ENCODE results near the gene TBC1D22A.

Gene TBC1D22A

DNA sequence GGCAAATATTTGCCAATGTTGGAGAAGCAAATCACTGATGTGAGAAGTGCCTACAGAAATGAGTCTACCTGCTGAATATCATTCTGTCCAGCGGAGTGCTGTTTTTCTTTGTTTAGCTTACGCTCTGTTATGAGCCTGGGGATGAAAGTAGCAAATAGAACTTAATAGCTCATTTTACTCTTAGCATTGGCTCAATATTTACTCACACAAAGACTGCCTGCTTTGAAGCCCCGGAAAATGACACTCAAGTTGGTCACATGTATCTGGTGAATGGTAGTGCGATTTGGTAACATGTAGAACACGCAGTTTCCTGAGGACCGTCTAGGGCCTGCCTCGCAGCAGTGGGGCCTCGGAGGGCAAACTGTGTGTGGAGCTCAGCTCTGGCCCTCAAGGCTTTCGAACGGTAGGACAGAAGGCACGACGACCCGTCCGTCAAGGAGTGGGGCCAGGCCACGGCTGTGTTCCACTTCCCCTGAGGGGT, 38.9 kb downstream of the TBC1D22A start:
- Histone ChIP-seq H3K79me2 (ENCODE audit: low read length) (peaks cover 81% of the 10 kb centered on the region), H4K20me1 (ENCODE audit: insufficient read depth, low read length) (peaks cover 91% of the 10 kb centered on the region), H3K9ac (ENCODE audit: low read length) (no peak overlapping the region), H3K4me2 (ENCODE audit: low read length) (no peak overlapping the region), H3K27me3 (ENCODE audit: low read depth, low read length) (no peaks in the 10 kb centered on the region), H3K4me3 (ENCODE audit: low read length) (no peak overlapping the region), H3K36me3 (replicated peaks; ENCODE audit: low read depth, low read length) (peaks cover 77% of the 10 kb centered on the region), H3K4me1 (ENCODE audit: low read length) (peaks cover 34% of the 10 kb centered on the region), H2AFZ (ENCODE audit: low read depth, low read length) (no peak overlapping the region), H3K9me3 (ENCODE audit: insufficient read depth, low read length) (no peaks in the 10 kb centered on the region), H3K27ac (ENCODE audit: low read length) (no peak overlapping the region)
- TF ChIP-seq EZH2phosphoT487 (IDR thresholded peaks at IDR 0.05; ENCODE audit: low read depth): no peak
- TF ChIP-seq, protein P1, sequence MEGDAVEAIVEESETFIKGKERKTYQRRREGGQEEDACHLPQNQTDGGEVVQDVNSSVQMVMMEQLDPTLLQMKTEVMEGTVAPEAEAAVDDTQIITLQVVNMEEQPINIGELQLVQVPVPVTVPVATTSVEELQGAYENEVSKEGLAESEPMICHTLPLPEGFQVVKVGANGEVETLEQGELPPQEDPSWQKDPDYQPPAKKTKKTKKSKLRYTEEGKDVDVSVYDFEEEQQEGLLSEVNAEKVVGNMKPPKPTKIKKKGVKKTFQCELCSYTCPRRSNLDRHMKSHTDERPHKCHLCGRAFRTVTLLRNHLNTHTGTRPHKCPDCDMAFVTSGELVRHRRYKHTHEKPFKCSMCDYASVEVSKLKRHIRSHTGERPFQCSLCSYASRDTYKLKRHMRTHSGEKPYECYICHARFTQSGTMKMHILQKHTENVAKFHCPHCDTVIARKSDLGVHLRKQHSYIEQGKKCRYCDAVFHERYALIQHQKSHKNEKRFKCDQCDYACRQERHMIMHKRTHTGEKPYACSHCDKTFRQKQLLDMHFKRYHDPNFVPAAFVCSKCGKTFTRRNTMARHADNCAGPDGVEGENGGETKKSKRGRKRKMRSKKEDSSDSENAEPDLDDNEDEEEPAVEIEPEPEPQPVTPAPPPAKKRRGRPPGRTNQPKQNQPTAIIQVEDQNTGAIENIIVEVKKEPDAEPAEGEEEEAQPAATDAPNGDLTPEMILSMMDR (IDR thresholded peaks at IDR 0.05; ENCODE audit: low read depth, low read length): no peak

DNA sequence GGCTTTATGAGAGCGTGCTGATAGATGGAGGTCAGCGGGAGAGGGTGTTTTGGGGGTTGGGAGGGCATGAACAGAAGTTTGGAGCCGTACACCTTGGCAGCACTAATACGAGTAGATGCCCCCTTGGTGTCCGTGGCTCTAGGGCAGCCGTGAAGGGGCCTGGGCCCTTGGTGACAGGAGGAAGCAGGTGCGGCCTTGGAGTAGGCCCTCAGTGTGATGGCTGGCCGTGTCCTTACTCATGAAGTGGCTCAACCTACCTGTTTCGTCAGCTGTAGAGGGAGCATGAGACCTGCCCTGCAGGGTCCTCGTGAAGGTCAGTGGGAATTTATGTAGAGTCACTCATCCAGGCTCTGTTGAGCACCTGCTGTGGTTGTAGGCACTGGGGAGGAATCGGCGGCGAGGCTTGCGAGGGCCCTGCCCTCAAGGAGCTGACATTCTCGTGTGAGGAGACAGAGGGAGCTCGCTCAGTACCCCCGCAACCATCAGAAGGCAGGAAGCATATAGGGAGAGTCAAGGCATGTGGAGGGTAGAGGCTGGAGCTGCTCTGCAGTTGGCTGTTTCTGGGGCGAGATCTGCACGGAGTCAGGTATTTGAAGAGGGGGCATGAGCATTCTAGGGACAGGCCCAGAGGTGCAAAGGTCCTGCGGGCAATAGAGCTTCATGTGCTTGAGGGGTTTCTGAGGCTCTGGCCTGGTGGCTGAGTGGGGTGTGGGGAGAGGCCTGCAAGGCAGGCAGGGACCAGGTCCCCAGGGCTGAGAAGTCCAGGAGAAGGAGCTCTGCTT, 39.6 kb downstream of the TBC1D22A start:
- no peak overlapping the region for H3K9ac ChIP-seq (ENCODE audit: low read length)
- TF ChIP-seq, protein P1 (IDR thresholded peaks at IDR 0.05; ENCODE audit: low read depth, low read length): no peak
- TF ChIP-seq EZH2phosphoT487 (IDR thresholded peaks at IDR 0.05; ENCODE audit: low read depth): no peak
- H3K79me2 ChIP-seq (ENCODE audit: low read length): peaks cover 84% of the 10 kb centered on the region
- no peaks in the 10 kb centered on the region for H3K27me3 ChIP-seq (ENCODE audit: low read depth, low read length)
- peaks cover 29% of the 10 kb centered on the region for H3K4me1 ChIP-seq (ENCODE audit: low read length)
- peaks cover 81% of the 10 kb centered on the region for H3K36me3 ChIP-seq (replicated peaks; ENCODE audit: low read depth, low read length)
- H4K20me1 ChIP-seq (ENCODE audit: insufficient read depth, low read length): peaks cover 92% of the 10 kb centered on the region
- H3K4me2 ChIP-seq (ENCODE audit: low read length): no peak overlapping the region
- no peak overlapping the region for H3K4me3 ChIP-seq (ENCODE audit: low read length)
- no peak overlapping the region for H3K27ac ChIP-seq (ENCODE audit: low read length)
- H2AFZ ChIP-seq (ENCODE audit: low read depth, low read length): no peak overlapping the region
- H3K9me3 ChIP-seq (ENCODE audit: insufficient read depth, low read length): no peaks in the 10 kb centered on the region

DNA sequence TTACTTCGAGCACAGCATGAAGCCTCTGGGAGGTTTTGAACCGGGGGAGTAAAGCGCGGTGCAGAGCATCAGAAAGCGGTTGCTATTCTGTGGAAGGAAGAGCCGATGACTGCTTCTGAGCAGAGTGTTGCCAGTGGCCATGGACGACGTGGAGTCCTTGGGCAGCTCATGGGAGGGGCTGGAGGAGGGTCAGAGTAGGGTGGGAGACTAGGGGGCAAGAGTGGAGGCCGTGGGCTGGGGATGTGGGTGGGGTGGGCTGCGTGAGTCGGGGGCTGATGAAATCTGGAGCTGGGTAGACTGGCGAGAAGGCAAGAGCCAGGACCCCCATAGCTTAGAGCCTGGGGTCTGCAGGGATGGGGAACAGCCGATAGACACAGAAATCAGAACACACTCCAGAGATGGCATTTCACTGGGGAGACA, 40.2 kb downstream of the TBC1D22A start:
- Histone ChIP-seq H3K4me3 (ENCODE audit: low read length) (no peak overlapping the region), H3K4me1 (ENCODE audit: low read length) (peaks cover 23% of the 10 kb centered on the region), H2AFZ (ENCODE audit: low read depth, low read length) (no peak overlapping the region), H3K27me3 (ENCODE audit: low read depth, low read length) (no peaks in the 10 kb centered on the region), H3K9me3 (ENCODE audit: insufficient read depth, low read length) (no peaks in the 10 kb centered on the region), H3K27ac (ENCODE audit: low read length) (no peak overlapping the region), H3K36me3 (replicated peaks; ENCODE audit: low read depth, low read length) (peaks cover 81% of the 10 kb centered on the region), H3K4me2 (ENCODE audit: low read length) (no peak overlapping the region), H3K79me2 (ENCODE audit: low read length) (peaks cover 88% of the 10 kb centered on the region), H4K20me1 (ENCODE audit: insufficient read depth, low read length) (peaks cover 92% of the 10 kb centered on the region), H3K9ac (ENCODE audit: low read length) (no peak overlapping the region)
- no peak for TF ChIP-seq EZH2phosphoT487 (IDR thresholded peaks at IDR 0.05; ENCODE audit: low read depth)
- TF ChIP-seq, protein P1 (IDR thresholded peaks at IDR 0.05; ENCODE audit: low read depth, low read length): no peak

DNA sequence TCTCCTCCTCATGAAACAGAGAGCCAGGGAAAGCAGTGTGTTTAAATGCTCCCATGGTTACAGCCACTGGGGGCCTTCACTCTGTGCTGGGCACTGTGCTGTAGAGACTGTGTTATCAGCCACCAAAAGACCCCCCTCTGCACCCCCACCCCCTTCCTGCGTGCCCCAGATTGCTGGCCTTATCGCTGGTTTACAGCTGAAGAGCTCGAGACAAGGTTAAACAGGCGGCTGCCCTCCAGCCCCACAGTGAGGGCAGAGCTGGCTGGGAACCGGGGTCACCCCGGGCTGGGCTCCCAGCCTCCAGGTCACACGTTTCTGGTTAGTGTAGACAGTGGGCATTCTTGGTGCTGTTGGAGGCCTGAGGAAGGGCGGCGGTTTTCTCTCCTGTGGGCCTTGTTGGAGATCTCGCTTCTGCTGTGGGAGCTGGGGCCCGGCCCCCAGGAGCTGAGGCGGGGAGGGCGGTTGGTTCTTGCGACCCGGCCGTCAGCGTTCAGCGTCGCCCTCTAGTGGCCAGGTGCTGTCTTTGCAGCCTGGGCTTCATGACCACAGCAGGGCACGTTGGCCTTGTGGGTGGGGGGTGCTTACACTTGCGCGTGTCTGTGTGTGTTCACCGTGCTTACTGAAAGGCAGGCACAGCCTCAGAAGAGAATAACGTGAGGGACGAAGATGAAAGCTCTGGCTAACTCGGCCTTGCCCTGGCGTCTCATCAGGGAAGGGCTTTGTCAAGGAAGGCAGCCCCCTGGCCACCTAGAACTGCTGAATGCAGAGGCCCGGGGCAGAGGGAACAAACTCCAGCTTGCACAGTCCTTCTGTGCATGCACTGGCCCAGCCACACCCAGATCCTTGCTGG, 40.8 kb downstream of the TBC1D22A start:
- Histone ChIP-seq H3K27me3 (ENCODE audit: low read depth, low read length) (no peaks in the 10 kb centered on the region), H3K79me2 (ENCODE audit: low read length) (peaks cover 85% of the 10 kb centered on the region), H3K9me3 (ENCODE audit: insufficient read depth, low read length) (no peaks in the 10 kb centered on the region), H3K4me1 (ENCODE audit: low read length) (peaks cover 17% of the 10 kb centered on the region), H3K36me3 (replicated peaks; ENCODE audit: low read depth, low read length) (peaks cover 78% of the 10 kb centered on the region), H3K4me2 (ENCODE audit: low read length) (peak overlapping the region; percentile 20; the same call in 1 of the 2 replicates), H4K20me1 (ENCODE audit: insufficient read depth, low read length) (peaks cover 88% of the 10 kb centered on the region), H2AFZ (ENCODE audit: low read depth, low read length) (no peak overlapping the region), H3K4me3 (ENCODE audit: low read length) (no peak overlapping the region), H3K9ac (ENCODE audit: low read length) (no peak overlapping the region), H3K27ac (ENCODE audit: low read length) (no peak overlapping the region)
- TF ChIP-seq, protein P1 (IDR thresholded peaks at IDR 0.05; ENCODE audit: low read depth, low read length): peak; percentile 98
- TF ChIP-seq EZH2phosphoT487 (IDR thresholded peaks at IDR 0.05; ENCODE audit: low read depth): no peak

Measured in OCI-LY3 (cell line).